Testis (tissue), 3 donors: Measurements from ENCODE around the gene TNPO1. TPM values are rescaled to one million over a fixed set of nuclear protein-coding genes. Genes with fewer than 3 reads are reported as not detected.
A peak's percentile ranks its signal among the peaks of the same experiment; 100 is the strongest.

Experiments
- DNase-seq: peaks from one replicate; pipeline ENCODE4 v3.0.0-alpha.2; 2019
- H3K27ac ChIP-seq, 2 donors: fragments of 200-600 bp; sonication (generic); one replicate each; pipeline ENCODE4 v1.5.1; 2019
- H3K27me3 ChIP-seq: fragments of 200-600 bp; sonication (generic); one replicate; pipeline ENCODE4 v1.5.1; 2019
- H3K36me3 ChIP-seq: fragments of 200-600 bp; sonication (generic); one replicate; pipeline ENCODE4 v1.5.1; 2017; ENCODE audit warnings: low read depth; ENCODE audit errors: missing control alignments
- H3K4me1 ChIP-seq: fragments of 200-600 bp; sonication (generic); one replicate; pipeline ENCODE4 v1.5.1; 2019
- H3K4me3 ChIP-seq, 2 donors: fragments of 200-600 bp; sonication (generic); one replicate each; pipeline ENCODE4 v1.5.1; 2017 to 2019
- H3K9me3 ChIP-seq: fragments of 200-600 bp; sonication (generic); one replicate; pipeline ENCODE4 v1.5.1; 2017
- POLR2A ChIP-seq: fragments of 450-650 bp; IDR thresholded peaks from one replicate; pipeline ENCODE4 v1.6.1; 2017; ENCODE audit warnings: antibody characterized with exemption, mild to moderate bottlenecking, moderate library complexity
- WGBS, 2 donors: methylation state at CpG; one replicate each; pipeline ENCODE4 v1.1.5; 2018; 5-methylcytosine and 5-hydroxymethylcytosine counted together
- intact Hi-C: fragments of 100-400 bp; cut with DNase I; formaldehyde crosslinking; loops from one replicate; pipeline ENCODE4 v1.15.1; 2023; ENCODE audit warnings: low total_unique reads
- polyA plus RNA-seq: library from polyadenylated mRNA; stranded (reverse); fragments of 350-450 nt; fragmentation: Illumina TruSeq; extraction: RNeasy Lipid Tissue Mini Kit (QIAGEN cat#74804); gene quantifications from one replicate; pipeline ENCODE4 v1.2.3, GENCODE V29; 2014; ENCODE audit warnings: low read depth, low replicate concordance; ENCODE audit not compliant: insufficient read depth
- total RNA-seq, 2 donors: library from RNA; depleted of rRNA; stranded (reverse); fragments of >200 nt; gene quantifications; one replicate each; pipeline ENCODE4 v1.2.3, GENCODE V29; 2016
- TF ChIP-seq, protein P1 (sequence below), 3 experiments: fragments of 450-650 bp in 2 of 3; fragments of 200-600 bp in 1 of 3; sonication (generic) in 1 of 3; IDR thresholded peaks; one replicate each; pipeline ENCODE4 v1.5.1; 2016 to 2019; ENCODE audit warnings: antibody characterized with exemption in 3 of 3, mild to moderate bottlenecking in 2 of 3, moderate library complexity in 1 of 3

The TNPO1 gene
- total and polyA plus RNA-seq, 3 donors from 2014 or later, result 83.4 to 132 (median 120) TPM

DNA sequence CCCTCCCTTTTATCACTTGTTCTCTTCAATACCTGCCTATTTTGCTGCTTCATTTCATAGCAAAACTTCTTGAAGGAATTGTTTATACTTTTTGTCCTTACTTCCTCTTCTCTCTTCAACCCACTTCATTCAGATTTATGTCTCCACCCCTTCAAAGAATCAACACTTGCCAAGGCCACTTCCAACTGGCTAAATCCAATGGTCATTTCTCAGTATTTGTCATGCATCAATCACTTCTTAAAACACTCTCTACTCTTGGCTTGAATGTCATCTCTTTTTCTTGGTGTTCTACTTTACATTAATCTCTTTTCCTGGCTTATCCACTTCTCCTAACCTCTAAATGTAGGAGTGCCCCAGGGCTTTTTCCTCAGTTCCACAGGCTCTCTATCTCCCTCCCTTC is 131.0 kb downstream of the TNPO1 start:
- Histone ChIP-seq H3K27me3 (no peaks in the 10 kb centered on the region), H3K4me3 (no peak overlapping the region), H3K36me3 (no peaks in the 10 kb centered on the region), H3K9me3 (no peaks in the 10 kb centered on the region), H3K4me1 (no peaks in the 10 kb centered on the region), H3K27ac (no peak overlapping the region)
- intact Hi-C loops, result no loop called here
- no peak for DNase-seq
- TF ChIP-seq POLR2A, result no peak

DNA sequence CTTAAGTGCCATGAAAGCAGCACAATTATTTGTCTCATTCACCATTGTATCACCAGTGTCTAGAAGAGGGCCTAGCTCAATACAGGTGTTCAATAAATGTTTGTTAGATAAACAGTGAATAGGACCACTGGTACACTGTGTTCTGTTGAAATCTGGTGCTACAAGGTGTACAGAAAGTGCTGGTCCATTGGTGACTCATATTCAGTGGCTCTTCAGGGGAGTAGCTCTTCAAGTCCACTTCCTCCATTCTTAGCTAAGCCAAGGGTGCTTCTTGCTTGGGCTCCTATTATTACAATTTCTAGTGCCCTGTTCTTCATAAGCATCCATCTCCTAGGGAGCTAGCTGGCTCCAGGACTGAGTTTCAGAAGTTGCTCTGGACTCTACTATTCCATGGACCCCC is 133.0 kb downstream of the TNPO1 start:
- H3K9me3 ChIP-seq, result no peaks in the 10 kb centered on the region
- no peaks in the 10 kb centered on the region for H3K36me3 ChIP-seq
- no peak overlapping the region for H3K4me3 ChIP-seq
- TF ChIP-seq, protein P1, sequence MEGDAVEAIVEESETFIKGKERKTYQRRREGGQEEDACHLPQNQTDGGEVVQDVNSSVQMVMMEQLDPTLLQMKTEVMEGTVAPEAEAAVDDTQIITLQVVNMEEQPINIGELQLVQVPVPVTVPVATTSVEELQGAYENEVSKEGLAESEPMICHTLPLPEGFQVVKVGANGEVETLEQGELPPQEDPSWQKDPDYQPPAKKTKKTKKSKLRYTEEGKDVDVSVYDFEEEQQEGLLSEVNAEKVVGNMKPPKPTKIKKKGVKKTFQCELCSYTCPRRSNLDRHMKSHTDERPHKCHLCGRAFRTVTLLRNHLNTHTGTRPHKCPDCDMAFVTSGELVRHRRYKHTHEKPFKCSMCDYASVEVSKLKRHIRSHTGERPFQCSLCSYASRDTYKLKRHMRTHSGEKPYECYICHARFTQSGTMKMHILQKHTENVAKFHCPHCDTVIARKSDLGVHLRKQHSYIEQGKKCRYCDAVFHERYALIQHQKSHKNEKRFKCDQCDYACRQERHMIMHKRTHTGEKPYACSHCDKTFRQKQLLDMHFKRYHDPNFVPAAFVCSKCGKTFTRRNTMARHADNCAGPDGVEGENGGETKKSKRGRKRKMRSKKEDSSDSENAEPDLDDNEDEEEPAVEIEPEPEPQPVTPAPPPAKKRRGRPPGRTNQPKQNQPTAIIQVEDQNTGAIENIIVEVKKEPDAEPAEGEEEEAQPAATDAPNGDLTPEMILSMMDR (IDR thresholded peaks at IDR 0.05), result no peak
- no peak for TF ChIP-seq POLR2A
- intact Hi-C loops, result no loop called here
- H3K27ac ChIP-seq, result no peak overlapping the region
- no peak for DNase-seq
- peaks cover 5% of the 10 kb centered on the region for H3K4me1 ChIP-seq
- no peaks in the 10 kb centered on the region for H3K27me3 ChIP-seq

DNA sequence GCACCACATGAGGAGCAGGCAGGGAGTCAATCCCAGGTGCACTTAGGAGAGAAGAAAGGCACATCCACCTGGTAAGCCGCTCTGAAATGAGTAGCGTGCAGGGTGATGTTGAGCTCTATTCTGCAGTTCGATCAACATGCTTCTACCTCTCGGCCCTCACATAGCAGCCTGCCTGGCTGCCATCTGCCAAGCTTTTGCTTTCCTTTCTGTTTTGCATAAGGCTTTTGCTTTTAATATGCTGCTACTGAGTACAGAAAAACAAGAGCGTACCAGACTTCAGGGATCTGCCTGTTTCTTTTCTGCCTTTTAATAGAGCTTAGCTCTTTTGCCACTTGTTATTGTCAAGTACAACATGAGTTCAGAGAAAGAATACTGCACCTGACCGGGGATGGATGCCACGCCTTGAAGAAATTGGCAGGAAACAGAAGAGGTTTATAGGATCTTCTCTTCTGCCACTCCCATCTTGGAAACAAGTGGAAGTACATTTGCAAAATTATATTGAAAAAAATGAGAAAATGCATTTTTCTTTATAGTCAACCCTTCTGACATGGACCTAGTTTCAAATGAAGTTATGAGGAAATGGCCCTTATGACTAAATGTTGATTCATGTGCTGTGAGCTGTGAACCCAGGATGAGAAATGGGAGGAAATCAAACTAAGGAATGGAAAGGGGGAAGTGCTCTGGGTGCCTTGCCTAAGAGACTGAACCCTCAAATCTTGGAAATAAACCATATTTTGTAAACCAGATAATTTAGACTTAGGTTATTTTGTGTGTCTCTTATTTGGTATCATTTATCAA is 135.4 kb downstream of the TNPO1 start:
- no peaks in the 10 kb centered on the region for H3K27me3 ChIP-seq
- no peak overlapping the region for H3K27ac ChIP-seq
- no peaks in the 10 kb centered on the region for H3K9me3 ChIP-seq
- no peak for TF ChIP-seq POLR2A
- TF ChIP-seq, protein P1 (IDR thresholded peaks at IDR 0.05), result no peak
- no peak overlapping the region for H3K4me3 ChIP-seq
- no peak for DNase-seq
- no peaks in the 10 kb centered on the region for H3K36me3 ChIP-seq
- peaks cover 13% of the 10 kb centered on the region for H3K4me1 ChIP-seq
- intact Hi-C loops, result no loop called here
- 90% methylated on average over 7 of the region's 7 CpGs for WGBS, 2 donors

DNA sequence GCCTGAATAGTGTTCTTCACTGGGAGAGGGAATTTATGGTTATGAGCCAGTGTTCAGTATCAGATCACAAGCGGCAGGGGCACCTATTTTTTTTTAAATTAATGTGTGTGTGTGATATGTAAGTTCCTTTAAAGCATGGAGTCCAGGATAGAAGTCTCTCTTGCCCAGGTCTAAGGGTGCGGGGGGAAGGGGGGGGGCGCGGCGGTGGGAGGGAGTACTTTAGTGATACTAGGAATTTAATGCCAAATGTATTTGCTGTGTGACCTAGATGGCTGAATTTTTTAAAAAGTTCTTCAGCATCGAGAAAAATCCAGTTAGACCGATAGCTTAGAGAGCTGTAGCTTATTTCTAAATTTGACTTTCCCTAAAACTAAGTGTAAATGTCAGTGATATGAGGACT is 137.9 kb downstream of the TNPO1 start:
- 47 to 63% methylated on average over 7 of the region's 7 CpGs for WGBS, 2 donors
- DNase-seq, result no peak
- no peaks in the 10 kb centered on the region for H3K36me3 ChIP-seq
- H3K4me1 ChIP-seq, result peaks cover 13% of the 10 kb centered on the region
- intact Hi-C loops, result no loop called here
- peak overlapping the region; percentile 96 to 100 for H3K27ac ChIP-seq
- H3K27me3 ChIP-seq, result no peaks in the 10 kb centered on the region
- H3K4me3 ChIP-seq, result peak overlapping the region in 1 of 2 donors; percentile 83
- TF ChIP-seq POLR2A, result no peak
- TF ChIP-seq, protein P1 (IDR thresholded peaks at IDR 0.05), result no peak
- H3K9me3 ChIP-seq, result no peaks in the 10 kb centered on the region

DNA sequence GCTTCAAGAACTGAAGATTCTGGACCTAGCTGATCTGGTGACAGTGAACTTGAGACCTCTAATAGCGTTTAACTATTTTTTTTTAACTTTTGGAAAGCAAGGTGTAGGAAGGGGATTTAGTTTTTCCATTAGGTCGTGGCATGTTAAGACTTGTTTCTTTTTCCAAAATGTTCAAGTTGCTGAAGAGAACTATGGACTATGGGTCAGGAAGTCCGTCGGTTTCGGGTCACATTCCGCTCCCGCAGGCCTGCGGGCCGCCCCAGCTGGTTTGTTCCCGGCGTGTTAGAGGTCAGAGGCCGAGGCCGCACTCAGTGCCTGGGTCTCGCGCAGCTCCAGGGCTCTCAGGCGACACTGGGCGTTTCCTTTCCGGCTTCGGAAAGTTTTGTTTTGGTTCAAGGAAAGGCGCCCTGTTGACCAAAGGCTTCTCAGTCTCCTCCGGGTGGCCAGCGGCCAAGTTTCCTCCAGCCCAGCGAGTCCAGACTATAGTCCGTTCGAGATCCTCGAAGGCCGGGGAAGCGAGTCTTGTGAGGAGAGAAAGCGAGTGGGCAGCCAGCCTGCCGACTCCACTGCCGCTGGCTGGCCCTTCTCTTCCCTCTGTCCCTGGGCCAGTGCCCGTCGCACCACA is 138.8 kb downstream of the TNPO1 start:
- DNase-seq, result peak; percentile 78
- Histone ChIP-seq H3K27me3 (no peaks in the 10 kb centered on the region), H3K36me3 (no peaks in the 10 kb centered on the region), H3K27ac (peak overlapping the region; percentile 96 to 100), H3K4me1 (peaks cover 13% of the 10 kb centered on the region), H3K4me3 (peak overlapping the region; percentile 82 to 83), H3K9me3 (no peaks in the 10 kb centered on the region)
- WGBS, 2 donors, result 0% methylated on average over 23 to 33 of the region's 33 CpGs
- TF ChIP-seq POLR2A, result no peak
- TF ChIP-seq, protein P1 (IDR thresholded peaks at IDR 0.05), result no peak
- intact Hi-C loops, result no loop called here
